Neural cell (in vitro differentiated cells): ENCODE results near the gene NHSL1.

Experiments used
- CTCF ChIP-seq: fragments of 450-650 bp; IDR thresholded peaks from 2 replicates; pipeline ENCODE4 v1.5.1; 2014; ENCODE audit warnings: antibody characterized with exemption, mild to moderate bottlenecking, moderate library complexity; ENCODE audit not compliant: poor library complexity, severe bottlenecking
- EP300 ChIP-seq: fragments of 450-650 bp; conservative IDR thresholded peaks from 2 replicates; pipeline ENCODE4 v1.6.1; 2014; ENCODE audit warnings: antibody characterized with exemption, mild to moderate bottlenecking, moderate library complexity; ENCODE audit not compliant: poor library complexity, severe bottlenecking
- MXI1 ChIP-seq: fragments of 450-650 bp; conservative IDR thresholded peaks from 2 replicates; pipeline ENCODE4 v1.6.1; 2014; ENCODE audit warnings: antibody characterized with exemption, mild to moderate bottlenecking; ENCODE audit not compliant: poor library complexity, severe bottlenecking
- POLR2AphosphoS5 ChIP-seq: IDR thresholded peaks from 2 replicates; pipeline ENCODE4 v1.6.1; 2012
- SMC3 ChIP-seq: fragments of 450-650 bp; conservative IDR thresholded peaks from 2 replicates; pipeline ENCODE4 v1.6.1; 2014; ENCODE audit warnings: antibody characterized with exemption, mild to moderate bottlenecking, moderate library complexity; ENCODE audit not compliant: poor library complexity

GRCh38 chr6:138533667-138534066 is 34.4 kb upstream of the NHSL1 start:
- TF ChIP-seq CTCF = no peak
- no peak for TF ChIP-seq POLR2AphosphoS5
- TF ChIP-seq MXI1 = no peak
- no peak for TF ChIP-seq EP300
- no peak for TF ChIP-seq SMC3
